HK-2 (cell line): ENCODE measurements around the gene TSPAN15.
"Not testable (repeated sequence)": the region's sequence is repeated elsewhere in the genome, so short reads cannot be mapped to it uniquely, and the experiment has no call there.

Experiments
- DNase-seq: peaks from one replicate; pipeline ENCODE4 v3.0.0-alpha.2; 2018; ENCODE audit not compliant: unreplicated experiment

Gene TSPAN15

DNA sequence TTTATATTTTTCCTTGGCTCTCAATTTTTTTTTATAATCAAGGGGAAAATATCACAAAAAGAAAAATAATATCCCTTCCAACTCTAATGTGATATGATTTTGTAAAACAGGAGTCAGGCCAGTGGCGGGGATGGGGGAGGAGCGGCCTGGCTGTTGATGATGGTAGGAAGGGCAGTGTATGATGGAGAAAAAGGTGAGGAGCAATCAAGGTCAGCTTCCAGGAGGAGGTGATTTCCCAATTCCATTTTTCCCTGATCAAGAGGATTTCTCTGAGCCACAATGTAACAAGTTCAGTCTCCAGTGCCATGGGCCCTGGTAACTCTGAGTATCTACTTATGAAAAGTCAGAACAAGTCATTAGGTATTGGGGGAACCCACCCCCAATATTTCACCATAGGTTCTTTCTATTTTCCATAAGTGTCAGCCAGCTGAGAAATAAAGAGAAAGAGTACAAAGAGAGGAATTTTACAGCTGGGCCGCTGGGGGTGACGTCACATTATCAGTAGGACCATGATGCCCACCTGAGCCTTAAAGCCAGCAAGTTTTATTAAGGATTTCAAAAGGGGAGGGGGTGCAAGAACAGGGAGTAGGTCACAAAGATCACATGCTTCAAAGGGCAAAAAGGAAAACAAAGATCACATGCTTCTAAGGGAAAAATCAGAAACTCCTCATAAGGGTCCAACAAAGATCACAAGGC, 37.0 kb downstream of the TSPAN15 start:
- DNase-seq, result not testable (repeated sequence)

DNA sequence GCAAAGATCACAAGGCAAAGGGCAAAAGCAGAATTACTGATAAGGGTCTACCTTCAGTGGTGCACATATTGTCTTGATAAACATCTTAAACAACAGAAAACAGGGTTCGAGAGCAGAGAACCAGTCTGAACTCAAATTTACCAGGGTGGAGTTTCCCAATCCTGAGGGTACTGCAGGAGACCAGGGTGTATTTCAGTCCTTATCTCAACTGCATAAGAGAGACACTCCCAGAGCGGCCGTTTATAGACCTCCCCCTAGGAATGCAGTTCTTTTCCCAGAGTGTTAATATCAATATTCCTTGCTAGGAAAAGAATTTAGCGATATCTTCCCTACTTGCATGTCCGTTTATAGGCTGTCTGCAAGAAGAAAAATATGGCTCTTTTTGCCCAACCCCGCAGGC, 37.6 kb downstream of the TSPAN15 start:
- DNase-seq, result not testable (repeated sequence)

DNA sequence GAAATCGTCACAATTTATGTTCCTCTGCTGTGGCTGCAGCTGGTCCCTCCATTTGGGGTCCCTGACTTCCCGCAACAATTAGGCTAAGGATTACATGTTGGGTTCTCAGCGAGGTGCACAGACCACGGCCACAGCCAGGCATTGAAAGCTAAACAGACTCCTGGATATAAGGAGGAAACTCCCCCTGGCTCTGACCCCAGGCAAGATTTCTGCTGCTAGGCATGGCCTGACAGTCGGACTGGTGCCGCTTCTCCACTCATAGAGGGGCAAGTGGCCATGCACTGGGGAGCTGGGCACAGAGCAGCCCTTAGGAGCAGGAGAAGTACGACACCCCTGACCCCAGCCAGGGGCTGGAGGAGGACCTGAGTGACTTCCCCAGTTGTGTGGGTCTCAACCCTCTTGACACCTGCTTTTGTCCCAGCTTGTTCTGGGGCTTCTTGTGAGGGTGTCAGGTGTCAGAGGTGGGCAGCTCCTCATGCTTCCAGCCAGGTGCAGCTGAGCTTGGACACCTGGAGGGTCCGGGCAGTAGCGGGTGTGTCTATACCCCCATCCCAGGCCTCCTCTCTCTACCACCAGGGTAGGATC, 38.3 kb downstream of the TSPAN15 start:
- no peak for DNase-seq

DNA sequence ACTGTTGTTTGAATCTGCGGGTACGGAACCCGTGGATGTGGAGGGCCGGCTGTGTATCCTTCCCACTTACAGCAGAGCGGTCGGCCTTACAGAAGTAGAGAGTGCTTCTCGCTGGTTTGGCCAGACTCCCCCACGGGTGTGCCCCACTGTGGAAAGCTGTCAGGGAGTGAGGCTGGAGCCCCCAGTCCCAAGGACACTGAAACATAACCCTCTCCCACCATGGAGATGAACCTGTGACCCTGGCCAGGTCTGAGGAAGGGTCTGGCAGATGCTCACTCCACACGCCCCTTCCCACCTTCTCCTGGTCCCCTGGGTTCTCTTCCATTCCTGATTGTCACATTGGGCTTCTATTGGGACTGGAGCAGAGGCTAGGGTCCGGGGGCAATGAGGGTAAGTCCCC, 39.6 kb downstream of the TSPAN15 start:
- no peak for DNase-seq

DNA sequence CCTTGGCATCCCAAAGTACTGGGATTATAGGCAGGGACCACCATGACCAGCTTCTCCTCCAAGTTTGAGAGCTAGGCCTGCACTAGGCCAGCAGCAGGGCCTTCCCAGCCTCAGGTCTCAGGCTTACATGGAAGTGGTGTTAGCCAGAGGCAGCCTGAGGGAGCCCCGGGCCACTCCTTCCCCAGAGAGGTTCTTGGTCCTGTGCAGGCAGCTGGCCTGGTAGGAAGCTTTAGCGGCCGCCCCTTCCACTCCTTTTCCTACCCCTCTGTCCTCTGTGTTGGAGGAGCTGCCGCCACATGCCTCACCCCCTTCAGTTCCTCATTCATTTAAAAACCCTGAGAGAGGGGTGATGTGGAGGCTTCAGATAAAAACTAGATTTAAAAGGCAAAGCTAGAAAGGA, 40.3 kb downstream of the TSPAN15 start:
- DNase-seq, result no peak

DNA sequence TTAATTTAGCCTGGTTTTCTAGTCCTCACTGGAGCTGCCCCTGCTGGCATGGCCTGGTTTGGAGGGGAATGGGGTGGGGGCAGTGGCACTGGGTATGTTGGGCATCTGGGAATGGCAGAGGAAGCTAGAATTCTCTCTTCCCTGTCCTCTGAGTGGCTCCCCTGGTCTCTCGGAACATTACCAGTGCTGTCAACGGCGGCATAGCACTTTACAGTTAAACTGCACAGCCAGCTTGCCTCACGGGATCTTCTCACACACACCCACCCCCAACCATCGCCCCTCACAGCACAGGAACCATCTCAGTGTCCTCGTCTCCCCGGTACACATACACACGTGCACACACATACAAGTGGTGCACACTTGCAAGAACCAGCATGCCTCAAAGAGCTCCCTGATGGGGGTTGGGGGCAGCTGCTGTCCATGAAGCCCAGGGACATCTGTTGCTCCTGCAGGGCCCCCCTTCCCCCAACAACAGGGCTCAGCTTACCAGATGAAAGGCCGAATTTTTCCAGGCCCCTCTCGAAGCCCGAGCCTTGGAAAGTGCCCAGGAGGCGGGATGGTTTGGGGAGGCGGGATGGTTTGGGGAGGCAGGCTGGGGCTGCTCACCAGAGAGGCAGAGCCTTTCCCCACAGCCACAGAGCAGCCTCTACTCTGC, 41.0 kb downstream of the TSPAN15 start:
- no peak for DNase-seq

DNA sequence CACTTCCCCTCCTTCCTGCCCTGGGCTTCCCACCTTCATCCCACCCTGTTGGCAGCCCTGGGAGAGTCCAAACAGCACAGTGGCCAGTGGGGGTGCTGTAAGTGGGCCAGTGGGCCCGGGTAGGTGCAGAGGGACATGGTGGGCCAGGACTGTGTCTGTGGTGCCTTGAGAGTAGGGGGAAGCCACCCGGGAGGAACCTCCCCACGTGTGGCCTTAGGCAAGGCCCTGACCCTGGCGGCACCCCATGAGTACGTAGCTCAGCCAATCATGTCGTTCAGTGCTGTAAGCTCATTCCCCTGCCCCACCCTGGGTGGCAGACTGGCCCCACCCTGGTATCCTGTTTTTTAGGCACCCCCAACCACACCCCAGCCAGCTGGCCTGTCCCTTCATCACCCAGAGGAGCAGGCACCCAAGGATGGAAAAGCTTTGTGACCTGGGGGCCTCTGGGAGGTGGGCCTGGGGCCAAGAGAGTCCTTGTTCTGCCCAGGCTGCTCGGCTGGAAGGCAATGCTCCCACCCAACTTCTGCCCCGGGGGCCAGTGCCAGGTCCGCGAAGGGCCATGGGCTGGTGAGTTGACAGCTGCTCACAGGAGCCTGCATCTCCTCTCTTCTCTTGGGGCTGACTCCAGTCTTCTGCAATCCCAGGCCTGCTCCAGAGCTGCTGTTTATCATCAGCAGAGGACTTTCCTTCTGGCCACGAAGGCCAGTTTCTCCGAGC, 41.6 kb downstream of the TSPAN15 start:
- DNase-seq, result no peak

DNA sequence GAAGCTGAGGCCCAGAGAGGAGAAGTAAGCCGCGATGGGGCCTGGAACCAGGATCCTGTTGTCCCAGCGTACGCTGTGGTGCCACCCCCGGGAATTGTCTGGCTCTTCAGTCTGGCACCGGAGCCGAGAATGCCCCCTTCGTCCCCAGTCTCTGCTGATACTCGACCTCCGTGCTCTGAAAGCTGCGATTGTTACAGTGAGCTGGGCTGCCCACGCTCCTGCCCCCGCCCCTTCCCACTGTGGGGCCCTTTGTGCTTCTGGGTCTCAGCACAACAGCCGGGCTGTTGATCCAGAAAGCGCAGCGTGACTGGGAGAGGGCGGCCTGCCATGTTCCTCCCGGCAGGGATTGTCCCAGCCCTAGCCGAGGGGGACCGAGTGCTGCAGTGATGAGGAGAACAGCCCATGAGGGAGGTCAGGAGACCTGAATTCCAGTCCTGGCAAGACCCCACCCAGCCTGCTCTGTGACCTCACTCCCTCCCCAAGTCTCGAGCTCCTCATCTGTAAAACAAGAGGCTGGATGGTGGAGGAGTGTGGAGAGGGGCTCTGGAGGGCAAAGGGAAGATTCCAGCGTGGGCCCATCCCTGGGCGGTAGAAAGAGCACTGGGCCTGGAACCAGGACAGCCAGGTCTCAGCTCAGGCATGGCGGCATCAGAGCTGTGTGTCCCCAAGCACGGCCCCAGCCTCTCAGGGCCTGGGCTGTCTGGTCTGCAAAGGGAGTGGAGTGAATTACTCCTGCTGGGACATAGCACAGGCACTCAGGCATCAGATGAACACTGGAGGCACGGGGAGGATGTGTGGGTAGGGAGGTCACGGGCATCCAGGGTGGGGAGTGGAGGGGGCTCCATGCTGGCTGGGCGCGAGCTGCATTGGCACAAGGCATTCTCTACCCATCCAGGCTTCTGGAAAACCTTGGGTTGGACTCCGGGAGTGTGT, 43.6 kb downstream of the TSPAN15 start:
- no peak for DNase-seq

DNA sequence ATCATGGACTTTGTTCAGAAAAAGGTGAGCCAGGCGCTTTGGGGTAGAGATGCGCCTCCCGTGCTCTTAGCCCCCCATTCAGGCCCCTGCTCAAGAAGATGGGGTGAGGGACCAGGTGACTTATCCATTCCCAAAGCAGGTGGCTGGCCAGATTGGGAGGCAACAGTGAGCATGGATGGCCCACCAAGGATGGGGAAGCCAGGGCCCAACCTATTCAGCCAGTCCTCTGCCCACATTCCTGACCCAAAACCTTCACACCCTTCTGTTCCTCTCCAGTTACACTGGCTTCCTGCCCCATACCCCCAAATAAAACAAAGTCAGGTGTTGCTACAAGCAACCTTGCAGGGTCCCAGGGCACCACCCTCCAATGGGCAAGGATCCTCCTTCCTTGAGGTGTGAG, 44.4 kb downstream of the TSPAN15 start:
- no peak for DNase-seq

DNA sequence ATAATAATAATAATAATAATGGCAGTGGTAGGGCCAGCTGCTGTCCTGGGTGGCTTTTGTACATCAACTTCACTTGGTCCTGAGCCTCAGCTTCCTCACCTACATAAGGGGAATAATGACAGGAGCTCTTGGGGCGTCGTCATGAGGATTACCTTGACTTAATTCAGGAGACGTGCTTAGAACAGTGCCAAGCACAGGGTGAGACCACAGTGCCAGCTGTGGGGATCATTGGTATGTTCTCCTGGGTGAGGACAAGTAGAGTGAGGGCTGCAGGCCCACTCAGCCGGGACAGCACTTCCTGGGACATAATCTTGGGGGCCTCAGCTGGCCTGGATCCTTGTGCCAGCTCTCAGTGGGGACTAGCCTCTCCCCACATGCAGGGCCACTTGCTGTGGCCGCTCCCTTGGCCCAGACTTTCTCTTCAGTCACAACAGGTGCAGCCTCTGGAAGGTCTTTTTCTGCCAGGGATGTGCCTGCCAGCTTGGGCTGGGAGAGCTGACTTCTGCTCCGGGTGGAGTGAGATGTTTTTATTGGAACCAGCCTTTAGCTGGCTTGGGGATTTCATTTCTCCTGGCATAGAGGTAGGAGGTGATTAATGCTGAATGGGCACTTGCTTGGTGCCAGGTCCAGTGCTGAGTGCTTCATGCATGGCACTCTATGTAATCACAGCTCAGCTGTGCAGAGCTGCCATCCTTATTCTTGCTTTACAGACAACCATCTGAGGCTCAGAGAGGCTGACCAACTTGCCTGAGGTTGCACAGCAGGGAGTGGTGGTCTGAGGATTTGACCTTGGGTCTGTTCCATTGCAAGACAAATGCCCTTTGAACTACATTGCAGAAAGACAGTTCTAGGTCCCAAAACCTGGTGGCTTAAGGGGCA, 45.3 kb downstream of the TSPAN15 start:
- DNase-seq, result no peak

DNA sequence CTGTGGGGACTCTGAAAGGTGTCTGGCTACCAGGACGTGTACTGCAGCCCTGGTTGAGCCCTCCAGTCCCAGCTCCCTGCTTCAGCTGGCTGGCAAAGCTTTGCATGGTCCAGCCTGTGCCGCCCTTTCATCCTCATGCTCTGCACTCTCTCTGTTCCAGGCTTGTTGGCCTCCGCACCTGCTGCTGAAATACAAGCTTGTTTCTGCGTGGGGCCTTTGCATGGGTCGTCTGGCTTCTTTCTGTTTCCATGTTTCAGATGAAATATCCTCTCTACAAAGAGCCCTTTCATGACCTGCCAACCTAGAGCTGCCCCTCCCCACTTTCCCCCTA, 45.9 kb downstream of the TSPAN15 start:
- DNase-seq, result no peak

DNA sequence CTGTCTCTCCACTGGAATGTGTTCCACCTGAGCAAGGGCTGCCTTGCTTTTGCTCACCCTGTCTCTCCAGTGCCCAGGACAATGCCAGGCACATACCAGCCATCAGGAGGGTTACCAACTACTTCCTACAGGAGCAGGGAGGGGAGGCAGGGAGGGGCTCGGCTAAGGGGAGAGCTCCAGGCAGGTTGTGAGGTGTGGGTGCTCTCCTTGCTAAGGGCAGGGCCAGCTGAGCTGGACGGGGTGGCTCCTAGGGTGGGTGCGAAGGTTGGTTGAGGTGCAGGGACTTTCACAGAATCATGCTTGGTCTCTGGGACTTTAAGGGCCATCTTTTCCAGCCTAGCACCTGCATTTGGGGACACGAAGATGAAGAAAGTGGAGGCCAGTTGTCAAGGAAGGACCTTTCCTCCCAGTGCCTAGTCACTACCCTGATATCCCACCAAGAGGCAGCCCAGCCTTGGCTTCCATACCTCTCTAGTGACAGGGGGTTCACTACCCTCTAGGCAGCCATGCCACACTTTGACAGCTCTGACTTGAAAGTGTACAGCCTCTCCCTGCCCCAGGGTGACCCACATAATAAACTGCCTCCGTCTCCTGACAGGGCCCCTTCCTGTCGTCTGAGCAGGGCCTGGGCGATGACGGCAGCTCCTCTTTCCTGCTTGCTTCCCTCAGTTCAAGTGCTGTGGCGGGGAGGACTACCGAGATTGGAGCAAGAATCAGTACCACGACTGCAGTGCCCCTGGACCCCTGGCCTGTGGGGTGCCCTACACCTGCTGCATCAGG, 46.5 kb downstream of the TSPAN15 start:
- no peak for DNase-seq

DNA sequence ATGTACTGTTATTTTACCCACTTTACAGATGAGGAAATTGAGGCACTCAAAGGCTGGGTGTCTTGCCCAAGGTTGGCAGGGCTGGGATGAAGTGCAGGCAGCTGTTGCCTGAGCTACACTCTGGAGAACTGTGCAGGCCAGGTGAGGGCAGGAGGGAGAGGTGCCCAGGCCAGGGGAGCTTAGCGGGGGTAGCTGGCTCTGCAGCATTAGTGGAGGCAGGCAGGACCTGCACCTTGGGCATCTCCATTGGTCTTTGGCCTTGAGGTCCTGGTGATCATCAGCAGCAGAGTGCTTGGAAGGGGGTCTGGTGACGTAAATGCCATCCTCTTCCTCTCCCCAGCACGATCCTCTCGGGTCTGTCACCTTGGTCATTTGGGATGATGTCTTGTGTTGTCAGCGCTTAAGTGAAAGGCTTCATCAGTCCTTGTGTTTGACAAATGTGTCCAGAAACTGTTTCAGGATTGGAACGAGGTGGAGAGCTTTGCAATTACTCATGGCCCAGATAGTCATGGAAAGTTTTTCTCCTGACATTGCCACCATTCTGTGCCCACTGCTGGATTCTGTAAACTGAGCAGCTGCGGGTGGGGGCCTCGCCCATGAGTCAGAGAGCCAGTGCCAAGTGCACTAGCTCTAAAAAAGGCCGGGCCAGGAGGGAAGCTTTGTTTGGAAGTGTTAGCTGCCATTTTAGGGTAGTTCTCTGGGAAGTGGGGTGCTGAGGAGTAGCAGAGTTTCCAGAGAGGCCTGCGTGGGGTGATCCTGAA, 47.6 kb downstream of the TSPAN15 start:
- DNase-seq, result no peak

DNA sequence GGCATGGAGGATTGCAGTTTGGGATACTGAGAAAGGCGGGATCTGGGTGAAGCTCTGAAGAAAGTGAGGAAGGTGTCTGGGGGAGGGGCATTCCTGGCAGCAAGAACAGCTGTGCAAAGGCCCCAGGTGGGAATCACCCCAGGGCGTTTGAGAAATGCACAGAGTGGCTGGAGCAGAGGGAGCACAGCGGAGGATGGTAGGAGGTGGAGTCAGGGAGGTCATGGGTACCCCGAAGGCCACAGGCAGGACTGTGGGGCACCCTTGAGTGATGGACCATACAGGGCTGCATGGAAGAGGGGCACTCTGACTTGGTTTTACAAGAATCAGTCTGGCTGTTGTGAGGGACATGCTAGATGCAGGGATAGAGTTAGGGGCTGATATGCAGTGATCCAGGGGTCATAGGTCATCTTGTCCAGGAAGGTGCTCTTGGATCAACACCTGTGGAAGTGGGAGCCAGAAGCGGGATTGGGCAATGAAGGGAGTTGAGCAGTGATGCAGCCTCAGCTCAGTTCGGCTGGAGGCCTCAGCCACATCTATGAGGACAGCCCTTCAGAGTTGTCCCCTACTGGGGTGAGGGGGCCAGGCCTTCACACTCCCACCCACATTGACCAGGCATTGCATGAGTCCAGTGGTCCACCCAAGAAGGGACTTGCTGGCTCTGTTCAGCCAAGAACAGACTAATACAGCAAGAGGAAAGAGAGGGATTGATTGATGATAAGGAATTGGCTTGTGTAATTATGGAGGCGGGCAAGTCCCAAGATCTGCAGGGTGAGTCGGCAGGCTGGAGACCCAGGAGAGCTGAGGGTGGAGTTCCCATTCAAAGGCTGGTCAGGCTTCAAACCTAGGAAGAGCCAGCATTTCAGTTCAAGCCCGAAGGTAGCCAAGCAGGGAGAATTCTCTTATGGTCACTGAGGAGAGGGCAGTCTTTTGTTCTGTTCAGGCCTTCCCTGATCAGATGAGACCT, 48.7 kb downstream of the TSPAN15 start:
- DNase-seq, result no peak

DNA sequence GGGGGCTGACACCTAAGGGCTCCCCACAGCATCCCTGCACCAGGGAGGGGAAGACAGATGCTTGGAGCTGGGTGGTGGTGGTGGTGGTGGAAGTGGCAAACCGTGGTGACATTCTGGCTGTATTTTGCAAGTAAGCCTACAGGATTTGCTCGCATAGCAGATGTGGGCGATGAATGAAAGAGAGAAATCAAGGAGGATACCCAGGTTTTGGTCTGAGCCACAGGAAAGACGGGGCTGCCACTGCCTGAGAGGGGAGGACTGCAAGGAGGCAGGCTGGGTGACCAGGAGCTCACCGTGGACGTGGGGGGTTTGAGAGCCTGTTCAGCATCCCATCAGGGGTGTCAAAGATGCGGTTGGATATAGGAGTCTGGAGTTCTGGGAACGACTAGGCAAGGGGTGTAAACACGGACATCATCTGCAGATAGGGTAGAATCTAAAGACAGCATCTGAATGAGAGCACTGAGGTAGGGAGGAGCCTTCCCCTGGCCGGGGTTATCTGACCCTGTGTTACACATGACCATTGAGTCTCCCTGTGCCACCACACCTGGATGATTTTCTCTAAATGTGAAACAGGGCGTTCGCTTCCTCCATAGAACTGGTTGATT, 49.7 kb downstream of the TSPAN15 start:
- no peak for DNase-seq

DNA sequence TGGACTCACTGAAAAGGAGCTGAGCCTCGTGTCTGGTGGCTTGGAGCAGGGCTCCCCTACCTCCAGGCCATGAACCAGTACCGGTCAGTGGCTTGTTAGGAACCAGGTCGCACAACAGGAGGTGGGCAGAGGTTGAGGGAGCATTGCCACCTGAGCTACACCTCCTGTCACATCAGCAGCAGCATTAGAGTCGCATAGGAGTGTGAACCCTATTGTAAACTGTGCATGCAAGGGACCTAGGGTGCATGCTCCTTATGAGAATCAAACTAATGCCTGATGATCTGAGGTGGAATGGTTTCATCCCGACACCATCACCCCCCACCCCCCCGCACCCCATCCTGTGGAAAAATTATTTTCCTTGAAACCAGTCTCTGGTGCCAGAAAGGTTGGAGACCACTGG, 50.4 kb downstream of the TSPAN15 start:
- no peak for DNase-seq

DNA sequence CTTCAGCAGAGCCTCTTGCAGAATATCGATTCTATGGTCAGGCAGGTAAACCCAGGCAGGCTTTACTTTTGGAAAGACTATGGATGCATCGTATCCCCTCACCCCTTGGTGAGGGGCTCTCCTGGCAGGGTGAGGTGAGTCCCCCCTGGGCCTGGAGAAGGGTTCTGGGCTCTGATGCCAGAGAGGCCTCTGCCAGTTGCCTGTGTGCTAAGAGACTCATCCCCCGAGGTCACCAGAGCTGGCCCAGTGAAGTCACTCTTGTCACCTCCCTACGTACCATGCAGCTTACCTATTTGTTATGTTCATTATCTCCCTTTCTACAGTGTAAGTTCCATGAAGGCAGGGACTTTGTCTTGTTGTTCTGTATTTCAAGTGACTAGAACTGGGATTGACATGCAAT, 51.3 kb downstream of the TSPAN15 start:
- DNase-seq, result no peak
